ENCODE data around the gene EPYC.

Gene EPYC

DNA sequence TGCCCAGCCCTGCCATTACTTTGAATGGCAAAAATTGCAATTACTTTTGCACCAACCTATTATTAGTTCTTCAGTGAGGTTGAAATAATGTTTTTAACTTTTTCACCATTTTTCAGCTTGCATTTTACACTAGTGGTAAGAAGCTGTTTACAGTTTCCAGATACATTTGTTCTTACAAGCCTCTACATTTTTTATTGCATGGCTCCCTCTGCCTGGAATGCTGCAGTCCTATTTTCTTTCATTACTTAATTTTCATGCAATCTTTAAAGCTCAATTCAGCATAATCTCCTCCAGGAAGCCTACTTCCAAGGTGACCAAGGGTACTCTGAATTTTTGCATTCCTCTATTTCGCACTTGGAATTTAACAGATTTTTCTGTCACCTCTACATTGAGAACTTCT is 83.2 kb downstream of the EPYC start:
- H3K4me2 ChIP-seq (ENCODE audit: insufficient read depth, low read length, poor library complexity, severe bottlenecking), result no peak overlapping the region
- H3K4me3 ChIP-seq (ENCODE audit: low read length in 2 of 2), result no peak overlapping the region
- H3K36me3 ChIP-seq (replicated peaks in 1 of 2; ENCODE audit: control insufficient read depth in 2 of 2, insufficient read depth in 2 of 2, low read length in 2 of 2), result no peaks in the 10 kb centered on the region
- no peaks in the 10 kb centered on the region for H3K27me3 ChIP-seq (ENCODE audit: control insufficient read depth in 3 of 3, insufficient read depth in 3 of 3, low read depth in 1 of 3, low read length in 3 of 3)
- no CpG with 5 or more reads among the region's 1 CpG for WGBS, 2 donors (ENCODE audit: extremely low coverage in 2 of 2, insufficient read length in 2 of 2, insufficient replicate concordance in 1 of 2)
- H2AK5ac ChIP-seq (ENCODE audit: low read depth, low read length), result no peak overlapping the region
- H3K23ac ChIP-seq (ENCODE audit: low read depth, low read length, poor library complexity), result no peak overlapping the region
- H4K8ac ChIP-seq (ENCODE audit: low read depth, low read length), result no peak overlapping the region
- no peak overlapping the region for H3K9ac ChIP-seq (ENCODE audit: low read depth, low read length, poor library complexity)
- H4K91ac ChIP-seq (ENCODE audit: low read depth, low read length, poor library complexity), result no peak overlapping the region
- H2BK5ac ChIP-seq (ENCODE audit: low read length), result no peak overlapping the region
- H3K27ac ChIP-seq (replicated peaks; ENCODE audit: low read length), result no peak overlapping the region
- no peak overlapping the region for H3K4ac ChIP-seq (ENCODE audit: low read length)
- H3K9me3 ChIP-seq (replicated peaks in 1 of 2; ENCODE audit: control insufficient read depth in 2 of 2, insufficient read depth in 1 of 2, low read depth in 1 of 2, low read length in 2 of 2), result no peaks in the 10 kb centered on the region
- DNase-seq (ENCODE audit: low spot score), result no peak
- H2BK120ac ChIP-seq (ENCODE audit: low read depth, low read length), result no peak overlapping the region
- no peak overlapping the region for H2BK12ac ChIP-seq (ENCODE audit: low read length)
- H3K14ac ChIP-seq (ENCODE audit: low read length), result no peak overlapping the region
- no peak overlapping the region for H3K18ac ChIP-seq (ENCODE audit: low read length)
- no peak overlapping the region for H2AFZ ChIP-seq (ENCODE audit: low read length)
- no peaks in the 10 kb centered on the region for H3K79me1 ChIP-seq (ENCODE audit: low read depth, low read length)
- no peaks in the 10 kb centered on the region for H3K4me1 ChIP-seq (ENCODE audit: control insufficient read depth in 2 of 2, insufficient read depth in 1 of 2, low read depth in 1 of 2, low read length in 2 of 2)
- no peak overlapping the region for H2BK15ac ChIP-seq (ENCODE audit: low read length)

DNA sequence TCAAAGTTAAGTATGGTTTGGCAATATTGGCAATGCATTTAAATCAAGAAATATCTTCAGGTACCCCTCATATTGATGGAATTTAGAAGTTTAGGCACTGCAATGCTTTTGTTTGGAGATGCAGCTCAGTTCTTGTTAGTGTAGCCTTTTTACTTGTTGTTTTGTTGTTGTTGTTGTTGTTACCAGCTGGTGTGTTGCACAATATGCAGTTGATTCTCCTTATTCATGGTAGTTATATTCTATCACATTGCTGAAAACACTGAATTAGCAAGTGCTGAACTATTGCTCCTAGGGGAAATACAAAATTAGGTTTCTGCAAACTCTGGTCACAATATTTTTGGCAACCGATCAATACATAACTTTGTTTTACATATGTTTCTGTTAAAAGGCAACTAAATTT is 84.5 kb downstream of the EPYC start:
- DNase-seq (ENCODE audit: low spot score), result no peak
- Histone ChIP-seq H3K27ac (replicated peaks; ENCODE audit: low read length) (no peak overlapping the region), H3K27me3 (ENCODE audit: control insufficient read depth in 3 of 3, insufficient read depth in 3 of 3, low read depth in 1 of 3, low read length in 3 of 3) (no peaks in the 10 kb centered on the region), H3K9me3 (replicated peaks in 1 of 2; ENCODE audit: control insufficient read depth in 2 of 2, insufficient read depth in 1 of 2, low read depth in 1 of 2, low read length in 2 of 2) (no peaks in the 10 kb centered on the region), H4K8ac (ENCODE audit: low read depth, low read length) (no peak overlapping the region), H2BK120ac (ENCODE audit: low read depth, low read length) (no peak overlapping the region), H3K4ac (ENCODE audit: low read length) (no peak overlapping the region), H2AFZ (ENCODE audit: low read length) (no peak overlapping the region), H2BK12ac (ENCODE audit: low read length) (no peak overlapping the region), H3K9ac (ENCODE audit: low read depth, low read length, poor library complexity) (no peak overlapping the region), H3K79me1 (ENCODE audit: low read depth, low read length) (no peaks in the 10 kb centered on the region), H3K4me1 (ENCODE audit: control insufficient read depth in 2 of 2, insufficient read depth in 1 of 2, low read depth in 1 of 2, low read length in 2 of 2) (no peaks in the 10 kb centered on the region), H2BK15ac (ENCODE audit: low read length) (no peak overlapping the region), H4K91ac (ENCODE audit: low read depth, low read length, poor library complexity) (no peak overlapping the region), H3K4me2 (ENCODE audit: insufficient read depth, low read length, poor library complexity, severe bottlenecking) (no peak overlapping the region), H3K18ac (ENCODE audit: low read length) (no peak overlapping the region), H2AK5ac (ENCODE audit: low read depth, low read length) (no peak overlapping the region), H3K14ac (ENCODE audit: low read length) (no peak overlapping the region), H3K23ac (ENCODE audit: low read depth, low read length, poor library complexity) (no peak overlapping the region), H2BK5ac (ENCODE audit: low read length) (no peak overlapping the region), H3K4me3 (ENCODE audit: low read length in 2 of 2) (no peak overlapping the region), H3K36me3 (replicated peaks in 1 of 2; ENCODE audit: control insufficient read depth in 2 of 2, insufficient read depth in 2 of 2, low read length in 2 of 2) (no peaks in the 10 kb centered on the region)
- WGBS, 2 donors (ENCODE audit: extremely low coverage in 2 of 2, insufficient read length in 2 of 2, insufficient replicate concordance in 1 of 2), result no CpG with 5 or more reads among the region's 1 CpG

GRCh38 chr12:90917431-90917830 is 87.3 kb downstream of the EPYC start:
- no peak overlapping the region for H2BK15ac ChIP-seq (ENCODE audit: low read length)
- H3K27me3 ChIP-seq (ENCODE audit: control insufficient read depth in 3 of 3, insufficient read depth in 3 of 3, low read depth in 1 of 3, low read length in 3 of 3), result no peaks in the 10 kb centered on the region
- H2AFZ ChIP-seq (ENCODE audit: low read length), result no peak overlapping the region
- H4K91ac ChIP-seq (ENCODE audit: low read depth, low read length, poor library complexity), result no peak overlapping the region
- no peak for DNase-seq (ENCODE audit: low spot score)
- H3K4ac ChIP-seq (ENCODE audit: low read length), result no peak overlapping the region
- no peak overlapping the region for H3K23ac ChIP-seq (ENCODE audit: low read depth, low read length, poor library complexity)
- no peak overlapping the region for H2BK5ac ChIP-seq (ENCODE audit: low read length)
- no peak overlapping the region for H2BK12ac ChIP-seq (ENCODE audit: low read length)
- no peak overlapping the region for H3K18ac ChIP-seq (ENCODE audit: low read length)
- H2BK120ac ChIP-seq (ENCODE audit: low read depth, low read length), result no peak overlapping the region
- H3K4me1 ChIP-seq (ENCODE audit: control insufficient read depth in 2 of 2, insufficient read depth in 1 of 2, low read depth in 1 of 2, low read length in 2 of 2), result no peaks in the 10 kb centered on the region
- no peaks in the 10 kb centered on the region for H3K36me3 ChIP-seq (replicated peaks in 1 of 2; ENCODE audit: control insufficient read depth in 2 of 2, insufficient read depth in 2 of 2, low read length in 2 of 2)
- no peak overlapping the region for H3K4me2 ChIP-seq (ENCODE audit: insufficient read depth, low read length, poor library complexity, severe bottlenecking)
- H2AK5ac ChIP-seq (ENCODE audit: low read depth, low read length), result no peak overlapping the region
- no peak overlapping the region for H3K9ac ChIP-seq (ENCODE audit: low read depth, low read length, poor library complexity)
- H3K9me3 ChIP-seq (replicated peaks in 1 of 2; ENCODE audit: control insufficient read depth in 2 of 2, insufficient read depth in 1 of 2, low read depth in 1 of 2, low read length in 2 of 2), result no peaks in the 10 kb centered on the region
- H3K4me3 ChIP-seq (ENCODE audit: low read length in 2 of 2), result no peak overlapping the region
- H3K79me1 ChIP-seq (ENCODE audit: low read depth, low read length), result no peaks in the 10 kb centered on the region
- no peak overlapping the region for H3K14ac ChIP-seq (ENCODE audit: low read length)
- H4K8ac ChIP-seq (ENCODE audit: low read depth, low read length), result no peak overlapping the region
- H3K27ac ChIP-seq (replicated peaks; ENCODE audit: low read length), result no peak overlapping the region
- WGBS, 2 donors (ENCODE audit: extremely low coverage in 2 of 2, insufficient read length in 2 of 2, insufficient replicate concordance in 1 of 2), result no CpG with 5 or more reads among the region's 2 CpGs

- Histone ChIP-seq H2AK5ac (ENCODE audit: low read depth, low read length) (no peak overlapping the region), H3K27me3 (ENCODE audit: control insufficient read depth in 3 of 3, insufficient read depth in 3 of 3, low read depth in 1 of 3, low read length in 3 of 3) (no peaks in the 10 kb centered on the region), H3K18ac (ENCODE audit: low read length) (no peak overlapping the region), H2BK12ac (ENCODE audit: low read length) (no peak overlapping the region), H3K4me3 (ENCODE audit: low read length in 2 of 2) (no peak overlapping the region), H3K4ac (ENCODE audit: low read length) (no peak overlapping the region), H2BK120ac (ENCODE audit: low read depth, low read length) (no peak overlapping the region), H3K23ac (ENCODE audit: low read depth, low read length, poor library complexity) (no peak overlapping the region), H2BK5ac (ENCODE audit: low read length) (no peak overlapping the region), H2AFZ (ENCODE audit: low read length) (no peak overlapping the region), H3K79me1 (ENCODE audit: low read depth, low read length) (no peaks in the 10 kb centered on the region), H4K8ac (ENCODE audit: low read depth, low read length) (no peak overlapping the region), H2BK15ac (ENCODE audit: low read length) (no peak overlapping the region), H3K9me3 (replicated peaks in 1 of 2; ENCODE audit: control insufficient read depth in 2 of 2, insufficient read depth in 1 of 2, low read depth in 1 of 2, low read length in 2 of 2) (no peaks in the 10 kb centered on the region), H3K27ac (replicated peaks; ENCODE audit: low read length) (no peak overlapping the region), H3K9ac (ENCODE audit: low read depth, low read length, poor library complexity) (no peak overlapping the region), H3K4me2 (ENCODE audit: insufficient read depth, low read length, poor library complexity, severe bottlenecking) (no peak overlapping the region), H4K91ac (ENCODE audit: low read depth, low read length, poor library complexity) (no peak overlapping the region), H3K36me3 (replicated peaks in 1 of 2; ENCODE audit: control insufficient read depth in 2 of 2, insufficient read depth in 2 of 2, low read length in 2 of 2) (no peaks in the 10 kb centered on the region), H3K14ac (ENCODE audit: low read length) (no peak overlapping the region), H3K4me1 (ENCODE audit: control insufficient read depth in 2 of 2, insufficient read depth in 1 of 2, low read depth in 1 of 2, low read length in 2 of 2) (no peaks in the 10 kb centered on the region)
- DNase-seq (ENCODE audit: low spot score), result no peak
These were observed 88.3 kb downstream of the EPYC start for GRCh38 chr12:90916516-90916915.
